GM19035 (cell line): ENCODE data around the gene SIMC1.

Experiments
- ATAC-seq: cut with Tn5 transposase; IDR thresholded peaks from one replicate; pipeline ENCODE4 v1.9.1; 2021; ENCODE audit not compliant: unreplicated experiment

The SIMC1 gene

GRCh38 chr5:176387384-176387925 lies 149.2 kb downstream of the SIMC1 start:
- ATAC-seq = no peak

GRCh38 chr5:176388003-176388443 lies 149.8 kb downstream of the SIMC1 start:
- peak; percentile 1 for ATAC-seq

- ATAC-seq = peak; percentile 85
Measured at GRCh38 chr5:176388444-176389134, 150.4 kb downstream of the SIMC1 start, which contains the start of the genes HIGD2A and NOP16. HIGD2A (plus strand) TSS chr5:176388751; CDS start chr5:176388820, 69 bp downstream. NOP16 (minus strand) TSS chr5:176388598; CDS start chr5:176388539, 59 bp downstream.

GRCh38 chr5:176389135-176390123 lies 151.2 kb downstream of the SIMC1 start:
- peak; percentile 33 for ATAC-seq

- ATAC-seq = no peak
Measured at GRCh38 chr5:176391479-176391878, 153.3 kb downstream of the SIMC1 start.

- ATAC-seq = no peak
Measured at GRCh38 chr5:176391999-176392398, 153.8 kb downstream of the SIMC1 start.

GRCh38 chr5:176392526-176392925 lies 154.3 kb downstream of the SIMC1 start:
- ATAC-seq = no peak

- no peak for ATAC-seq
Measured at GRCh38 chr5:176394096-176394495, 155.9 kb downstream of the SIMC1 start.

- ATAC-seq = no peak
Measured at GRCh38 chr5:176394881-176395675, 156.9 kb downstream of the SIMC1 start.
